GM19099 (cell line): ENCODE data around the gene SOCS2.

ENCODE experiments used
- POLR2A ChIP-seq: IDR thresholded peaks from 3 replicates; pipeline ENCODE4 v1.6.1; 2011; ENCODE audit warnings: low read depth; ENCODE audit not compliant: insufficient read length; ENCODE audit errors: extremely low read depth

The SOCS2 gene

GRCh38 chr12:93550748-93551611 is 21.5 kb upstream of the SOCS2 start:
- TF ChIP-seq POLR2A, result no peak

DNA sequence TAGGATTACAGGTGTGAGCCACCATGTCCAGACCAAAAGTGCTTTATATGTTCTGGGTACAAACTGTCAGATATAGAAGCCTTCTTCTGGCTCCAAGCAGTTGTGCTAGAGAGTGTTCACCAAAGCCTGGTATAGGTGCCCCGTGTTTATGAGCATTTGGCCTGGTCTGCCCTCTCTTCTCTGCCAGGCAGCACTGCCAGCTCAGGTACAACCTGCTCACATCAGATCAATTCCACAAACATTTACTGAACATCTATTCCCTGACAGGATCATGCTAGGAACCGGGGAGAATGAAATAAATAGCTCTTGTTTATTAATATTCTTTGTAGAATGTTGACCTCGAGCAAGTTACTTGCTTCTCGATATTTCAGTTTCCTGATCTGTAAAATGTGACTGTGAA is 20.0 kb upstream of the SOCS2 start:
- TF ChIP-seq POLR2A, result no peak

DNA sequence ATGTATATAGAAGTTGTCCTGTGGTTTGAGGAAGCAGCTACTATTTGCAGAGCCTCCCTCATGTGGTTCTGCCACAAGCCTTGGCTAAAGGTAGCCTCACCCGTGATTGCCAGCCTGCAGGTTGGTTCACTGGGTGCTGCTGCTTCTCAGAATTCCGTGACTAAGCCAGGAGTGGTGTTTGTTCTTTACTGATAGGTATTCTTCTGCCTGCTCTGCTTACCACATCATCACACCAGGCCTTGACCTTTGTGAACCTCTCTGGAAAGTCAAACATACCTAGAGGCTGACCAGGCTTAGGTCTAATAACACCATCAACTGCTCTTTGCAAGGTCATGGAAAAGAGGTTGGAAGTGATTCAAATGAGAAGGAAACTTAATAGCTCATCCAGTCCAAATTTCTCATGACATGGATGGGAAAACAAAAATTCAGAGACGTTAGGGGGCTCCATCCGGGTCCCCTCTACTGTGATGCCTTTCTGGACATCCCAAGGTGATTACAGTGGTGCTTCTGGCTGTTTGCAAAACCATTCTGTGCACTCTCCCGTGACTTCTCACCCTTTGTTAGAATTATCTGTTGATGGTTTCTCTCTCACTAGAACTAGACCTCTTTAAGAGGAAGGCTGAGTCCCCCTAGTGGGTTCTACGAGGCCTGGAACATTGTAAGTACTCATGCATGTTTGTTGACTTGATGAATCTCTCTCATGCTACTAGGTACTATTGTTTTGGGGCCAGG is 8.5 kb upstream of the SOCS2 start:
- no peak for TF ChIP-seq POLR2A

- TF ChIP-seq POLR2A, result no peak
These were observed 6.7 kb upstream of the SOCS2 start for GRCh38 chr12:93565760-93566159.

DNA sequence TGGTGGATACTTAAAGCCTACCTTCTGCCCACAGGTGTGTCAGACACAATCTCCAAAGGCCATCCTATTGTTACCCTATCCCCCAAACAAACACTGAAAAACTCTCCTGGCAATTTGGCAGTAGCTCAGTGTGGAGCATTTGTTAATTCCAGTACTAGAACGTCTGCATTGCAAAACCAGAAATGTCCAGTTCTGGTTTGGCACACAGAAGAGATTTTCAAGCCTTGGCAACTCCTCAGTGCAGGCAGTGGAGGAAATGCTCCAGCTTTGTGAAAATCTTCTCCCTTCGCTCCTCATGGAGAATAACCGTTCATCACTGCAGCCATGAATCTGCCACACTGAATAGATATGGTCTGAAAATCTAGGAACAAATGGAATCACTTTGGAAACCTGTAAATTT is 5.3 kb upstream of the SOCS2 start:
- TF ChIP-seq POLR2A, result no peak

- TF ChIP-seq POLR2A, result no peak
These were observed 4.4 kb upstream of the SOCS2 start for GRCh38 chr12:93568091-93568490.

DNA sequence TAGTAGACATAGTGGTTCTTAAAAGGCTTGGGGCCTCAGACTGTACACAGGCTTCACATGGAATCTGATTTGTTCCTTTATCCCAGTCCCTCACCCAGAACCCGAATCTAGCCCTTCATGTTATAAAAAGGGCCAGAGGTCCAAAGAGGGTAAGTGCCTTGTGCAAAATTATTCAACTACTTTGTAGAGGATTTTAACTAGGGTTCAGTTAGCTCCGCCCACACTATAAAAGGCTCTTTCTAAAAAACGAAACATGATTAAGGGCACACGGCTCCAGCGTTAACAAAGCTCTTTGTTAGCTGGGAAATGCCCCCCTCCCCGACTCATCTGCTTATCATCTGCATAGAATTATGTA is 3.2 kb upstream of the SOCS2 start:
- TF ChIP-seq POLR2A, result no peak

DNA sequence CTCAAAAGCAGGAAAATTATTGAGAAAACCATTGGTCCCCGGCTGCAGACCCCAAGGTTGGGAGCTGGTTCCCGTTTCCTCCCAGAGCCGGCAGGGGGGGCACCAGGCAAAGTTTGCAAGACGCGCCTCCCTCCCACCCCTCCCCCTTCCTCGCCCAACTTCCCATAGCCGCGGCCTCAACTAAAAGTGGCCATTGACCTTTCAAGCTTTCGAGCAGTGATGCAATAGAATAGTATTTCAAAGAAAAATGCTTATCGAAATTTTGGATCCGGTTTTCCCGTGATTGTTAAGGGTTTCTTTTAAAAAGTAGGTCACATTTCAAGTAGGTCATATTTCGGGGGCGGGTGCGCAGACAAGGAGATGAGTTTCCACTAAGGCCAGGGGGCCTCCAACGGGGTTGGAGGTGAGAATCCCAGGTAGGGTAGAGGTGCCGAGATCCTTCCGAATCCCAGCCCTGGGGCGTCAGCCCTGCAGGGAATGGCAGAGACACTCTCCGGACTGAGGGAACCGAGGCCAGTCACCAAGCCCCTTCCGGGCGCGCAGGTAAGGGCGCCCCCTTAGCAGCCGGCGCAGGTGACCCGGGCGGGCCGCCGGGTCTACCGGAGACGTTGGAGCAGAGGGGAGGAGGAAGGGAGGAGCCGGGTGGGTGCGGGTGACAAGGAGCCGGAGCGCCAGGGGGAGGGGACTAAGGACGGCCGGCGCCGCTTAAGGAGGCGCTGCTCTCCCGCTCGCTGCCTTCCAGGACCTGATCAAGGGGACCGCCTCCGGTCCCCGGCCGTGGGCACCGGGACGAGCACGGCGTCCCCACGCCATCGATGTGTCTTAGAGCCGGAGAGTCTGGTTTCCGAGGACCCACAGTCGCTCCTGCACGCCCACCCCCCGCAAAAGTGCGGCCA is 2.6 kb upstream of the SOCS2 start:
- no peak for TF ChIP-seq POLR2A

- TF ChIP-seq POLR2A, result peak; percentile 39
These were observed 1.7 kb upstream of the SOCS2 start for GRCh38 chr12:93570552-93571364.

DNA sequence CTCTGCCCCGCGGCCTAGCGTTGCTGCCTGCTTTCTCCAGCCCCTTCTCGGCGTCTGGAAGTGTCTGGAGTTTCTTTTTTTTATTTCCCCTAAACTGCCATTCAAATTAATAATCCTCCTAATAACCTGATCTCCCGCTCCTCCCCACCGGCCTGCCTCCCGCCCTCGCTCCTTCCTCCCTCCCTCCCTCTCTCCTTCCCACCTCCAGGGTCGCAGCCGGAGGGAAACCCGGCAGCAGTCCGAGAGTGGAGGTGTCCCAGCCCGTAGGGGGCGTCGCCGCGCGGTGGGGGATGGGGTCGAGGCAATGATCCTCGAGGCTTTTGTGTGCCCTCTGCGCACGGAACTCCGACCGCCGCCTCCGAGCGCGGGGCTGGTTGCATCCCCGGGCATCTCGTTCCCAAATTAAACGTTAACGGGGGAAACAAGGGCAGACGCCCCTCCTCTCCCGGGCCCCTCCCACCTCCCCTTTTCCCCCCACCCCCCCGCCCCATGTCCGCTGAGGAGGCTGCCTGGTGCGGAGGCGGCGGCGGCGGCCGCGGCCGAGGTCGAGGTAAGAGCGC is 1.0 kb upstream of the SOCS2 start:
- no peak for TF ChIP-seq POLR2A

DNA sequence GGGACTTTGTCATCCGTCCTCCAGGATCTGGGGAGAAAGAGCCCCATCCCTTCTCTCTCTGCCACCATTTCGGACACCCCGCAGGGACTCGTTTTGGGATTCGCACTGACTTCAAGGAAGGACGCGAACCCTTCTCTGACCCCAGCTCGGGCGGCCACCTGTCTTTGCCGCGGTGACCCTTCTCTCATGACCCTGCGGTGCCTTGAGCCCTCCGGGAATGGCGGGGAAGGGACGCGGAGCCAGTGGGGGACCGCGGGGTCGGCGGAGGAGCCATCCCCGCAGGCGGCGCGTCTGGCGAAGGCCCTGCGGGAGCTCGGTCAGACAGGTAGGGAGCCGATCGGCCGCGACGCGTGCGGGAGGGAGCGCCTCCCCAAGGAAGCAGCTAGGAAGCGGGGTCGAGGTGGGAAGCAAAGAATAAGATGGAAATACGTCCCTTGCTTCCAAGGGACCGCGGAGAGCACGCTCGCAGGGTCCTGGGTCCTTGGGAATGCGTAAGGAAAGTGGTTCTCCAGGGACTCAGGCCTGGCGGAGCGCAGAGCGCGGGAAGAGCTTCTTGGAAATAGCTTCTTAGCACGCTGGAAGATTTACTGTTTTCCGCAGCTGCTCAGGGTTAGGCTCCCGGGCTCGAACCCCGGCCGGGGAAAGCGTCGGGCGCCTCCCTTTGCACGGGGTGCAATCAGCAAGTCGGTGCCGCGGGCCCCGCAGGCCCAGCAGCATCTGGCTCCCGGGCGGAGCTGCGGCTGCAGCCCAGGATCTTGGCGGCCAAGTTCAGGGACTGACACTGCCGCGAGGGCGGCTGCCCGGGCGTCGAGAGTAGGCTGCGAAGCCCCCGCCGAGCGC is 457 bp downstream of the SOCS2 start:
- TF ChIP-seq POLR2A, result no peak

DNA sequence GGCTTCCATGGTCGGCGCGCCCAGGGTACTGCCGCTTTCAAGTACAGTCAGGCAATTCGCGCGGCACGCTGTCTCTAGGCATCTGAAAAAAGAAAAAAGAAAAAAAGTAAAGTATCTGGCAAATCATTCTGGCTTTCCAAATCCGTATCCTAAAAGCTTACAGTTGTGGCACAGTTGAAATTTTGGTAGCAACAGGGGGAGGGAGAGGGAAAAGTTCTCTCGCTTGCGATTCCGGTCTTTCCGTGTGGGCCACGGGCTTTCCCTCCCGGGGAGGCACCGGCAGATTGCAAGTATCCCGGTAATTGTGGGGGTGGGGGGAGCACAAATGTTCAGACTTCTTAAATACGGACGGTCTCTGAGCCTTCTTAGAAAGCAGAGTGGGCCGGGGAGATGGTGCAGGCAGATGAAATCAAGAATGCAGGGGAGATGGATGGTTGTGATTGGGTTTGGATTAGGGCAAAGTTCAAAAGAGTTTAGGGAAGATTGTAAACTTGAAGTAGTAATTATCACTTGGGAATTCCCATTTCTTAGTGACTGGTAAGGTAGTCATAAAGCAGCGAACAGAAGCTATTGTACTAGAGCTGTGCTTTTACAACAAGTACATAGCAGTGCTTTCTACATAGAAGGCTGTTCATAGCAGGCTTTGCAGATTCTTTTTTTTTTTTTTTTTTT is 1.2 kb downstream of the SOCS2 start:
- no peak for TF ChIP-seq POLR2A

DNA sequence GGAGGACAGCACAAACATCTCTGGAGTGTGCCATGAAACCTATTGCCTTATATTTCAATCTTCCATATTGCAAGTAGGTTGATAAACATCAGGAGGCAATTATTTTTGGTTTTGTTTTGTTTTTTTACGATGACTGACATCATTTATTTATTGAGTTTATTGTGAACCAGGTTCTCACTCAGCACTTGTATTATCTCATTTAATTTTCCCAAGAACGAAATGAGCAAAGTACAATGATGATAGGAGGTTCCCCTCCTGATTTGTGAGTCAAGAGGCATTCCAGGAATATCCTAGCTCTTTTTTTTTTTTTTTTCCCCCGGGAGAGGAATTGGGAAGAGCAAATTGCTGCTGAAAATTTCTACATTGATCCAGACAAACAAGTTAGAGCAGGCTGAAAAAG is 4.7 kb downstream of the SOCS2 start:
- TF ChIP-seq POLR2A, result no peak

GRCh38 chr12:93578221-93578620 is 5.7 kb downstream of the SOCS2 start:
- TF ChIP-seq POLR2A, result no peak
